AG04449 (cell line): ENCODE data around the gene SKIL.

ENCODE experiments used
- CTCF ChIA-PET: fragments of 350-600 bp; formaldehyde crosslinking; extraction: SDS; loops from one replicate; lab custom pipeline; 2021; ENCODE audit warnings: antibody characterized with exemption; lab: Yijun Ruan, JAX
- POLR2A ChIA-PET: fragments of 400-600, 350-600 bp; formaldehyde crosslinking; extraction: SDS; loops from one replicate; lab custom pipeline; 2020; ENCODE audit warnings: antibody characterized with exemption, inconsistent platforms; lab: Yijun Ruan, JAX
- DNase-seq: peaks from one replicate; pipeline ENCODE4 v3.0.0-alpha.2; 2010; ENCODE audit warnings: low read depth, low spot score
- H3K4me3 ChIP-seq: 2 replicates; pipeline ENCODE4 v1.5.1; 2011; ENCODE audit warnings: low read depth, mild to moderate bottlenecking, control low read depth, low read length
- TF ChIP-seq, protein P1 (sequence below): IDR thresholded peaks from one replicate; pipeline ENCODE4 v1.5.1; 2011; ENCODE audit warnings: mild to moderate bottlenecking, moderate library complexity, low read length, control low read depth, inconsistent platforms; ENCODE audit not compliant: insufficient read depth; ENCODE audit errors: missing control alignments

Gene SKIL

DNA sequence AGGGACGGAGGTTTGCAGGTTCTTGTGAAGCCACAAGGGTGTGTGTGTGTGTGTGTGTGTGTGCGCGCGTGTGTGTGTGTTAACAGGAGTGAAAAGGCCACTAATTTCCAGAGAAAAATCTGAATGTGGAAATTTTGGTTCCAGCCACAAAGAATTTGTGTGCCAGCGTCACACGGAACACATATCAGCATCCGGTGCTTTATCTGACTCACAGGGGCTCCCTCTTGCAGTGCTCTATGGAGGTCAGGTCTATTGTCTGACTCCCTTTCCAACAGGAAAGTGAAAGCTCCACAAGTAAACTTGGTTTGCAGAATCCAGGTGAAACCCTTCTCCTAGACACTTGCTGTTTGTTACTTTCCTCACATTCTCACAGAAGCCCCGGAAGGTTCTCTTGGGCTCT is 67.4 kb downstream of the SKIL start:
- H3K4me3 ChIP-seq: no peak overlapping the region; the same call in 1 of the 2 replicates
- CTCF ChIA-PET: interaction anchor here (1.4 to 5.4 kb wide), 2 partner anchors 11 to 387 kb away, joined by 5 to 47 read pairs; no protein-coding TSS in a partner anchor
- POLR2A ChIA-PET: no interaction called here
- TF ChIP-seq, protein P1, sequence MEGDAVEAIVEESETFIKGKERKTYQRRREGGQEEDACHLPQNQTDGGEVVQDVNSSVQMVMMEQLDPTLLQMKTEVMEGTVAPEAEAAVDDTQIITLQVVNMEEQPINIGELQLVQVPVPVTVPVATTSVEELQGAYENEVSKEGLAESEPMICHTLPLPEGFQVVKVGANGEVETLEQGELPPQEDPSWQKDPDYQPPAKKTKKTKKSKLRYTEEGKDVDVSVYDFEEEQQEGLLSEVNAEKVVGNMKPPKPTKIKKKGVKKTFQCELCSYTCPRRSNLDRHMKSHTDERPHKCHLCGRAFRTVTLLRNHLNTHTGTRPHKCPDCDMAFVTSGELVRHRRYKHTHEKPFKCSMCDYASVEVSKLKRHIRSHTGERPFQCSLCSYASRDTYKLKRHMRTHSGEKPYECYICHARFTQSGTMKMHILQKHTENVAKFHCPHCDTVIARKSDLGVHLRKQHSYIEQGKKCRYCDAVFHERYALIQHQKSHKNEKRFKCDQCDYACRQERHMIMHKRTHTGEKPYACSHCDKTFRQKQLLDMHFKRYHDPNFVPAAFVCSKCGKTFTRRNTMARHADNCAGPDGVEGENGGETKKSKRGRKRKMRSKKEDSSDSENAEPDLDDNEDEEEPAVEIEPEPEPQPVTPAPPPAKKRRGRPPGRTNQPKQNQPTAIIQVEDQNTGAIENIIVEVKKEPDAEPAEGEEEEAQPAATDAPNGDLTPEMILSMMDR: no peak
- no peak for DNase-seq

DNA sequence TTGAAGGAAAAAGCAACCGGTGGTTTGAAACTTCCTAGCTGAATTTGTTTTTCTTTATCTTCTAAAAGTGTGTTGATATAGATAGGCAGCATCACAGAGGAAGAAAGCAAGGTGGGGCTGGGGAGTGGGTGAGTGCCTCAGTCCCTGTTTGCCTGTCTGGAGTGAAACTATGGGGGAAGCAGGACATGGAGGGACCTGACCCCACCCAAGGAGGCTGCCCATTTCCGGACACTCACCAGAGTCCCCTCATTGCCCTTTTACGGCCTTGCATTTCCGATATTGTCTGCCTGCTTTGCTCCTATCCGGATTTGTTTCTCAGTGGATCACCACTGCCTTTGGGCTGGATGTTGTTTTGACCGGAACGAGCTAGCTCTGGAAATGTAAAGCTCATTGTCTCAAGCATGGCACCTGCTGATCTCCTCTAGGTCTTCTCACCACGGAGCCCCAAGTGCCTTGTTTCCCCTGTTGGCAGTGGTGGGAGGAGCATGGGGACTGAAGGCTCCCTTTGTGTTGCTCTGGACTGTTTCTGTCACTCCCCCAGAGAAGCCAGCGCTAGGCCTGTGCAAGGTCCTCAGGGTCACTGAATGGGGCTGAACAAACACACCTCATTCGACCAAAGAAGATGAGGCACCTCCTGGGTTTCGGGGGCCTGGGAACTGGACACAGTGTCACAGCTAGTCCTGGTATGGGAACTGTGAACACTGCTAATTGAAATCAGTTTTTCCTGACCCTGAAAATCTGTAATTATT is 68.2 kb downstream of the SKIL start:
- POLR2A ChIA-PET: no interaction called here
- no peak for DNase-seq

GRCh38 chr3:170426240-170426797 is 68.8 kb downstream of the SKIL start:
- CTCF ChIA-PET: interaction anchor here (0.6 to 5.4 kb wide), 3 partner anchors 13 to 385 kb away, joined by 3 to 47 read pairs (median 4); no protein-coding TSS in a partner anchor
- TF ChIP-seq, protein P1: no peak
- POLR2A ChIA-PET: no interaction called here
- H3K4me3 ChIP-seq: no peak overlapping the region
- DNase-seq: no peak

More for the DNA sequence above, 68.2 kb downstream of the SKIL start:
- no peak overlapping the region for H3K4me3 ChIP-seq
- TF ChIP-seq, protein P1: no peak
- CTCF ChIA-PET: interaction anchor here (0.6 to 5.4 kb wide), 3 partner anchors 12 to 386 kb away, joined by 3 to 47 read pairs (median 4); no protein-coding TSS in a partner anchor

- TF ChIP-seq, protein P1: no peak
- ChIA-PET CTCF (interaction anchor here (0.9 kb wide), 1 partner anchor 384 kb away, joined by 4 read pairs; no protein-coding TSS in a partner anchor), POLR2A (no interaction called here)
- H3K4me3 ChIP-seq: no peak overlapping the region
- no peak for DNase-seq
Observed at GRCh38 chr3:170428095-170428494, 70.6 kb downstream of the SKIL start.

DNA sequence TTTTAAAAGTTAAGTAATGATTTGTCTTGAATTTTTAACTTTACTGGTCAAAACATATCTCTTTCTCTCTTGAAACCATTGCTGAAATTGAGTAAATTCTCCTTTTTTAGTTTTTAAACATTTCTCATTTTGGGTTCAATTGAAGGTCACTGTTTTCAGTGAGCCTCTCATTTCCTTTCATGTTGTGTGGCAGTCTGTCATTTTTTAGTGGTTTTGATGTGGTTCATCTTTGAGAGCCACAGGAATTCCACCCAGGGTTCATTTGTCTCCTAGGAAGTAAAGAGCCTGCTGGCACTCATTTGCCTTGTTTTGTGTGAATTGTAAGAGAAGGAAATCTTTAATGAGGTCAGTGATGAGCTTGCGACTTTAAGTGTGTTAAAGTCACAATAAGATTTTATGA is 71.5 kb downstream of the SKIL start:
- DNase-seq: no peak
- ChIA-PET POLR2A (interaction anchor here (0.6 kb wide), 1 partner anchor 380 kb away, joined by 3 read pairs; no protein-coding TSS in a partner anchor), CTCF (interaction anchor here (0.9 to 4.6 kb wide), 2 partner anchors 382 to 383 kb away, joined by 4 to 38 read pairs; no protein-coding TSS in a partner anchor)
- no peak overlapping the region for H3K4me3 ChIP-seq
- TF ChIP-seq, protein P1: no peak

DNA sequence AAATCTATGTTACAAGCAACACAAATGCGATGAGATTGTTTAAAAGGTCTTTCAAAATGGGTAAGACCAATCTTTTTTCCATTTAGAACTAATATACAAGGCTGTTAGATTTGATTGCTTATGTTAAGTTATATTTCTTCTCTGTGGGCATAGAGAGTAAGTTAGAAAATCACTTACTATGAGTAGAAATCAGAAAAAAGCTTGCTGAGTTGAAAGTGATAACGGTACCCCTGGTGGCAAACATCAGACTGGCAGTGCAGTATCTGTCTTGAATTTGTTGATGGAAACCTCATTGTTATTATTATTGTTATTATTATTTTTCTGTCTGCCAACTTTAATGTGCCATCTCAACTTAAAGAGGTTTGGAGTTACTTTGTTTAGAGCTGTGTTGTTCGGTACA is 73.5 kb downstream of the SKIL start:
- ChIA-PET CTCF (interaction anchor here (1.1 to 4.6 kb wide), 5 partner anchors 9 to 418 kb away, joined by 3 to 38 read pairs (median 6); no protein-coding TSS in a partner anchor), POLR2A (no interaction called here)
- no peak for DNase-seq
- TF ChIP-seq, protein P1: no peak
- H3K4me3 ChIP-seq: no peak overlapping the region
